Measurements from ENCODE around the gene LIPH.

GRCh38 chr3:185594073-185594472 lies 41.7 kb upstream of the LIPH start:
- TF ChIP-seq REST (IDR thresholded peaks at IDR 0.05; ENCODE audit: low read depth, low read length) (no peak), POLR2AphosphoS5 (IDR thresholded peaks at IDR 0.05; ENCODE audit: low read length) (no peak), PRDM15 (CRISPR knock-in tag; IDR thresholded peaks at IDR 0.05) (no peak), CHD1 (IDR thresholded peaks at IDR 0.05; ENCODE audit: low read depth, low read length) (no peak), CTCF (IDR thresholded peaks at IDR 0.05 in 2 of 3, conservative IDR thresholded peaks at IDR 0.05 in 1 of 3; ENCODE audit: control insufficient read depth in 2 of 3, extremely low read depth in 1 of 3, insufficient read depth in 1 of 3, low read depth in 3 of 3, low read length in 3 of 3) (no peak), CHD2 (IDR thresholded peaks at IDR 0.05; ENCODE audit: borderline replicate concordance, low read depth, low read length) (no peak), MEF2A (IDR thresholded peaks at IDR 0.05; ENCODE audit: insufficient read depth, low read depth, low read length) (no peak), RAD21 (IDR thresholded peaks at IDR 0.05; ENCODE audit: insufficient read depth, low read depth, low read length) (no peak), MTA3 (IDR thresholded peaks at IDR 0.05; ENCODE audit: borderline replicate concordance, low read length) (no peak), ATF3 (IDR thresholded peaks at IDR 0.05; ENCODE audit: borderline replicate concordance, extremely low read depth, low read depth, low read length) (no peak), GABPA (IDR thresholded peaks at IDR 0.05; ENCODE audit: low read depth) (no peak), WRNIP1 (IDR thresholded peaks at IDR 0.05; ENCODE audit: borderline replicate concordance, low read depth, low read length) (no peak), FOXM1 (IDR thresholded peaks at IDR 0.05; ENCODE audit: low read depth, low read length) (no peak), E2F8 (IDR thresholded peaks at IDR 0.05; ENCODE audit: low read depth, partially characterized antibody) (no peak)

All from GM12878 (cell line).